Measurements from ENCODE around the gene RTN4RL1.

DNA sequence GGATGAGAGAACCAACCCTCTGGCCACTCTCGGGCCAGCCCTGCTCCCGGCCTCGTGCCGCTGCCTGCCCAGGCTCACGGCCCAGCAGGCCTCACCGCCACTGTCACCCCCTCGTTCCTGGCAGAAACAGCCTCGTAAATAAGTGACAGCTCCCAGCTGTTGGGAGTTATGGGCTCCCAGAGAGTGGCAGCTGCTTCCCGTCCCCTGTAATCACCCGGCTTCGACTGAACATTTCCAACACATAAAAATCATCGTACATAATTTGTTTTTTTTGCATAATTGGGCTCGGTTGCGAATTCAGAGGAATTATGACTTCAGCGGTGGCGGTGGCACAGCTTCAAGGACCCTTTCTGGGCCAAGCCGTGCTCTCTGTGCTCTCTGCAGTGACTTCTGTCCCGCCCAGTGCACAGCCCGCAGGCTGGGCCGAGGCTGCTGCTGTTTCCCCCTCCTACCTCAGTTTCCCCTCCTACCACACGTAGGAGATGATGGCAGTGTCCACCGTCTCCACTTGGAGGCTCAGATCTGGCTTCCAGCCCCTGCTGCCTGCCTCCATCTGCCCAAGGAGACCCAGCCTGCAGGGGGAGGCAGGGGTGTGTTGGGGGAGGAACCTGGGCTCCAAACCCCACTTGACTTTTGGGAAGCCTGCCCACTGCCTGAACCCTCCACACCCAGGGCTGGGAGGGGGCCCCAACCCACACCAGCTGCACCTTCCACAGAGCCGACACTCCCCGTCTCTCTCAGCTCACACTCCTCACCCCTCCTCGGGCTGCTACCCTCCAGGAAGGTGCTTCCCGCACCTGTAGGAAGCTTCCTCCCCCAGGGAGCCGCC is 84.9 kb downstream of the RTN4RL1 start:
- TF ChIP-seq RFX5 (IDR thresholded peaks at IDR 0.05; ENCODE audit: low read depth, low read length), result no peak
- no peak for TF ChIP-seq FOS (IDR thresholded peaks at IDR 0.05; ENCODE audit: low read depth, low read length)
- TF ChIP-seq, protein P1, sequence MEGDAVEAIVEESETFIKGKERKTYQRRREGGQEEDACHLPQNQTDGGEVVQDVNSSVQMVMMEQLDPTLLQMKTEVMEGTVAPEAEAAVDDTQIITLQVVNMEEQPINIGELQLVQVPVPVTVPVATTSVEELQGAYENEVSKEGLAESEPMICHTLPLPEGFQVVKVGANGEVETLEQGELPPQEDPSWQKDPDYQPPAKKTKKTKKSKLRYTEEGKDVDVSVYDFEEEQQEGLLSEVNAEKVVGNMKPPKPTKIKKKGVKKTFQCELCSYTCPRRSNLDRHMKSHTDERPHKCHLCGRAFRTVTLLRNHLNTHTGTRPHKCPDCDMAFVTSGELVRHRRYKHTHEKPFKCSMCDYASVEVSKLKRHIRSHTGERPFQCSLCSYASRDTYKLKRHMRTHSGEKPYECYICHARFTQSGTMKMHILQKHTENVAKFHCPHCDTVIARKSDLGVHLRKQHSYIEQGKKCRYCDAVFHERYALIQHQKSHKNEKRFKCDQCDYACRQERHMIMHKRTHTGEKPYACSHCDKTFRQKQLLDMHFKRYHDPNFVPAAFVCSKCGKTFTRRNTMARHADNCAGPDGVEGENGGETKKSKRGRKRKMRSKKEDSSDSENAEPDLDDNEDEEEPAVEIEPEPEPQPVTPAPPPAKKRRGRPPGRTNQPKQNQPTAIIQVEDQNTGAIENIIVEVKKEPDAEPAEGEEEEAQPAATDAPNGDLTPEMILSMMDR (conservative IDR thresholded peaks at IDR 0.05; ENCODE audit: low read depth, low read length), result no peak
- no peak for TF ChIP-seq BHLHE40 (IDR thresholded peaks at IDR 0.05; ENCODE audit: low read depth, low read length)
- TF ChIP-seq POLR2A (IDR thresholded peaks at IDR 0.05; ENCODE audit: low read depth, low read length), result no peak
- TF ChIP-seq, protein P2, sequence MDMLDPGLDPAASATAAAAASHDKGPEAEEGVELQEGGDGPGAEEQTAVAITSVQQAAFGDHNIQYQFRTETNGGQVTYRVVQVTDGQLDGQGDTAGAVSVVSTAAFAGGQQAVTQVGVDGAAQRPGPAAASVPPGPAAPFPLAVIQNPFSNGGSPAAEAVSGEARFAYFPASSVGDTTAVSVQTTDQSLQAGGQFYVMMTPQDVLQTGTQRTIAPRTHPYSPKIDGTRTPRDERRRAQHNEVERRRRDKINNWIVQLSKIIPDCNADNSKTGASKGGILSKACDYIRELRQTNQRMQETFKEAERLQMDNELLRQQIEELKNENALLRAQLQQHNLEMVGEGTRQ (IDR thresholded peaks at IDR 0.05; ENCODE audit: low read depth, low read length), result no peak
- TF ChIP-seq RAD21 (IDR thresholded peaks at IDR 0.05; ENCODE audit: low read length), result no peak
- TF ChIP-seq SMC3 (IDR thresholded peaks at IDR 0.05; ENCODE audit: low read depth, low read length), result no peak
- TF ChIP-seq, protein P3, sequence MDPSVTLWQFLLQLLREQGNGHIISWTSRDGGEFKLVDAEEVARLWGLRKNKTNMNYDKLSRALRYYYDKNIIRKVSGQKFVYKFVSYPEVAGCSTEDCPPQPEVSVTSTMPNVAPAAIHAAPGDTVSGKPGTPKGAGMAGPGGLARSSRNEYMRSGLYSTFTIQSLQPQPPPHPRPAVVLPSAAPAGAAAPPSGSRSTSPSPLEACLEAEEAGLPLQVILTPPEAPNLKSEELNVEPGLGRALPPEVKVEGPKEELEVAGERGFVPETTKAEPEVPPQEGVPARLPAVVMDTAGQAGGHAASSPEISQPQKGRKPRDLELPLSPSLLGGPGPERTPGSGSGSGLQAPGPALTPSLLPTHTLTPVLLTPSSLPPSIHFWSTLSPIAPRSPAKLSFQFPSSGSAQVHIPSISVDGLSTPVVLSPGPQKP (IDR thresholded peaks at IDR 0.05; ENCODE audit: borderline replicate concordance, low read depth, low read length), result no peak
- no peak for TF ChIP-seq MAFK (IDR thresholded peaks at IDR 0.05; ENCODE audit: low read depth, low read length)
- TF ChIP-seq NFE2L2 (IDR thresholded peaks at IDR 0.05; ENCODE audit: low read depth, low read length), result no peak
- TF ChIP-seq MXI1 (IDR thresholded peaks at IDR 0.05; ENCODE audit: borderline replicate concordance, low read depth, low read length), result no peak
- TF ChIP-seq RCOR1 (IDR thresholded peaks at IDR 0.05; ENCODE audit: insufficient replicate concordance, low read length), result no peak
